Calu3 (cell line): ENCODE results near the gene SNX33. TPM values are rescaled to one million over a fixed set of nuclear protein-coding genes. Genes with fewer than 3 reads are reported as not detected.

Experiments used
- BruUV-seq: library from RNA; stranded (reverse); fragments of 400-500 nt; replicated peaks from 2 replicates; lab custom pipeline; 2021; lab: Mats Ljungman, UMichigan
- CTCF ChIA-PET: fragments of 300-600 bp; sonication (Branson Sonifier 250); formaldehyde crosslinking; loops from one replicate; lab custom pipeline; 2022; ENCODE audit warnings: antibody characterized with exemption; lab: Charles Lee
- DNase-seq: peaks from one replicate; pipeline ENCODE4 v3.0.0; 2022
- H3K27ac Mint-ChIP-seq: one replicate; pipeline ENCODE4 v1.8.0; 2022; ENCODE audit warnings: mixed read lengths; ENCODE audit not compliant: unreplicated experiment
- H3K27me3 Mint-ChIP-seq: one replicate; pipeline ENCODE4 v1.8.0; 2022; ENCODE audit warnings: mixed read lengths; ENCODE audit not compliant: unreplicated experiment
- H3K36me3 Mint-ChIP-seq: one replicate; pipeline ENCODE4 v1.8.0; 2022; ENCODE audit warnings: mild to moderate bottlenecking, moderate library complexity, mixed read lengths; ENCODE audit not compliant: insufficient read depth, unreplicated experiment
- H3K4me1 Mint-ChIP-seq: one replicate; pipeline ENCODE4 v1.8.0; 2022; ENCODE audit warnings: mild to moderate bottlenecking, low read depth, mixed read lengths; ENCODE audit not compliant: unreplicated experiment
- H3K4me3 Mint-ChIP-seq: one replicate; pipeline ENCODE4 v1.8.0; 2022; ENCODE audit warnings: mild to moderate bottlenecking, low read depth, moderate library complexity, mixed read lengths; ENCODE audit not compliant: unreplicated experiment
- H3K9me3 Mint-ChIP-seq: one replicate; pipeline ENCODE4 v1.8.0; 2022; ENCODE audit warnings: low read depth, mixed read lengths; ENCODE audit not compliant: unreplicated experiment
- intact Hi-C: fragments of 100-400 bp; cut with micrococcal nuclease; formaldehyde crosslinking; loops from one replicate; pipeline ENCODE4 v1.10.0; 2022; ENCODE audit not compliant: unreplicated experiment
- total RNA-seq: library from RNA; stranded (reverse); gene quantifications from 2 replicates; pipeline ENCODE4 v1.2.3, GENCODE V29; 2022
- TF ChIP-seq, protein P1 (sequence below): fragments of 200-600 bp; IDR thresholded peaks from one replicate; pipeline ENCODE4 v1.8.0; 2022; ENCODE audit warnings: antibody characterized with exemption; ENCODE audit not compliant: unreplicated experiment

Gene SNX33
- total RNA-seq, 1 experiment from 2014 or later: 23.2 TPM

DNA sequence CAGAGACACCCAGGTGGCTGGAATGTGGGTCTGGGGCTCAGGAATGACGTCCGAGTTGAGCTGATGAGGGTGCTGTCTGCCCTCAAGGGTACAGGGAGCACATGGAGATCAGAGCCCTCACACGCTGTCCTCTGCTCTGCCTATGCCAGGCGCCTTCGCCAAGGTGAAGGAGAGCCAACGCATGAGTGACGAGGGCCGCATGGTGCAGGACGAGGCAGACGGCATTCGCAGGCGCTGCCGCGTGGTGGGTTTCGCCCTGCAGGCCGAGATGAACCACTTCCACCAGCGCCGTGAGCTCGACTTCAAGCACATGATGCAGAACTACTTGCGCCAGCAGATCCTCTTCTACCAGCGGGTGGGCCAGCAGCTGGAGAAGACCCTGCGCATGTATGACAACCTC lies 9.1 kb downstream of the SNX33 start:
- DNase-seq: no peak
- Mint-ChIP-seq H3K4me3 (no peak overlapping the region), H3K27ac (no peak overlapping the region), H3K27me3 (no peaks in the 10 kb centered on the region), H3K4me1 (peaks cover 44% of the 10 kb centered on the region), H3K36me3 (peaks cover 26% of the 10 kb centered on the region), H3K9me3 (no peaks in the 10 kb centered on the region)
- intact Hi-C loops: no loop called here
- TF ChIP-seq, protein P1, sequence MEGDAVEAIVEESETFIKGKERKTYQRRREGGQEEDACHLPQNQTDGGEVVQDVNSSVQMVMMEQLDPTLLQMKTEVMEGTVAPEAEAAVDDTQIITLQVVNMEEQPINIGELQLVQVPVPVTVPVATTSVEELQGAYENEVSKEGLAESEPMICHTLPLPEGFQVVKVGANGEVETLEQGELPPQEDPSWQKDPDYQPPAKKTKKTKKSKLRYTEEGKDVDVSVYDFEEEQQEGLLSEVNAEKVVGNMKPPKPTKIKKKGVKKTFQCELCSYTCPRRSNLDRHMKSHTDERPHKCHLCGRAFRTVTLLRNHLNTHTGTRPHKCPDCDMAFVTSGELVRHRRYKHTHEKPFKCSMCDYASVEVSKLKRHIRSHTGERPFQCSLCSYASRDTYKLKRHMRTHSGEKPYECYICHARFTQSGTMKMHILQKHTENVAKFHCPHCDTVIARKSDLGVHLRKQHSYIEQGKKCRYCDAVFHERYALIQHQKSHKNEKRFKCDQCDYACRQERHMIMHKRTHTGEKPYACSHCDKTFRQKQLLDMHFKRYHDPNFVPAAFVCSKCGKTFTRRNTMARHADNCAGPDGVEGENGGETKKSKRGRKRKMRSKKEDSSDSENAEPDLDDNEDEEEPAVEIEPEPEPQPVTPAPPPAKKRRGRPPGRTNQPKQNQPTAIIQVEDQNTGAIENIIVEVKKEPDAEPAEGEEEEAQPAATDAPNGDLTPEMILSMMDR: no peak
- no TSS peak for BruUV-seq
- CTCF ChIA-PET: no interaction called here

DNA sequence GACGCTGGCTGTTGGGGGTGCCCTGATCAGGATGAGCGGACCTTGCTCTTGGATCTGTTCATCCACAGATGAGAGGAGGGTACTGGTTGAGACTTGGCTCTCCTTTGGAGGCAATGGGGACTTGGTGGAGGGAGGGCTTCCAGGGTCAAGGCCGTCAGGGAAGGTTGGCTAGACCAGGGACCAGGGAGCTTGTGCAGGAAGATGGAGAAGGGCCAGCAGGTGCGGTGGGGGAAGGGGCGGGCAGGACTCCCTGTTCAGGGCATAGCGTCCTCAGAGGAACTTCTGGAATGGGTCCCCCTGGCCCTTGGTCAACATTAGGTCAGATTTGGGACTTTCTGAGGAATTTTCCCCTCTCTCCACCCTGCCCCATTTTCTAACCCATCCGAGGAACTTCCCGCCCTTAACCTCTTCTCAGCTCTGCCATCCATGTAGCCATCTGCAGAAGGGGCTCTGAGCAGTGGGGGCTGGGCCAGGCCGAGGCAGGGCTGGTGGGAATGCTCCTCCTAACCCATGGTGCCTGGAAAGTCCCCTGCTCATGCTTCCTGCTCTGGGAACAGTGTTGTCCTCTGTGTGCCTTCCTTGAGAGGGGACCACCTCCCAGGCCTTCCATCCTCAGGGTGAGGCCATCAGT lies 11.5 kb downstream of the SNX33 start:
- Mint-ChIP-seq H3K36me3 (peaks cover 21% of the 10 kb centered on the region), H3K27ac (no peak overlapping the region), H3K27me3 (no peaks in the 10 kb centered on the region), H3K4me3 (no peak overlapping the region), H3K9me3 (no peaks in the 10 kb centered on the region), H3K4me1 (peaks cover 39% of the 10 kb centered on the region)
- DNase-seq: no peak
- TF ChIP-seq, protein P1: no peak
- CTCF ChIA-PET: no interaction called here
- BruUV-seq: no TSS peak
- intact Hi-C loops: no loop called here

DNA sequence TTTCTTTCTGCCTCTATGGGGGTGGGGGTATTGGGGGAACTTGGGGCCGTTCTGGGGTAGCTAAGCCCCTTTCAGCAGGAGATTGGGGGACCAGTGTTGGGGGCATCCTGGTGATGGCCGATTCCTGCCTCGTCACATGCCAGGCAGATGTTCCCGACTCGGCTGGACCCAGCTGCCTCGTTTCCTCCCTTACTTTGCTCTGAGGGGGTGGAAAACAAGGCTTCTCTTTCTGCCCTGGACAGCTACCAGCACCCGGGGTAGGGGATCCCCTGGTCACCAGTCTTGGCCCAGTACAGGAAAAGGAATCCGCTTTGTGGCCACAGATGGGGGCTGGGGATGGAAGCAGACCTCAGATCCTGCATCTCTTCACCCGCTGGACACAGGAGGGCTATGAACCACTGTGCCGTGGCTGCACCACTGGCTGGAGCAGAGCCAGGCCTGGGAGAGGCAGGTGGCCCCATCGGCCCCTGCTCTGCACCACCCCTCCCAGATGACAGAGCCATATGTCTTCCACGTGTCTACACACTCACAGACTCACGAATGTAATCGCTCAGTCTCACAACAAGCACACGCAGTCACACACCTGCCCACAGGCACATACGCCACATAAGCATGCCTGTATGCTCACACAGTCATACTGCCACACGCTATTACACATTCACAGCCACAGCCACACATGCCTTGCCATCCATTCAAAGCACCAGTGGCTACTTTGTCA lies 12.4 kb downstream of the SNX33 start:
- Mint-ChIP-seq H3K27ac (no peak overlapping the region), H3K9me3 (no peaks in the 10 kb centered on the region), H3K4me1 (peaks cover 48% of the 10 kb centered on the region), H3K36me3 (peaks cover 23% of the 10 kb centered on the region), H3K27me3 (no peaks in the 10 kb centered on the region), H3K4me3 (no peak overlapping the region)
- intact Hi-C loops: no loop called here
- CTCF ChIA-PET: interaction anchor here (1.2 to 1.4 kb wide), 2 partner anchors 8 to 22 kb away, joined by 4 to 5 read pairs; no protein-coding TSS in a partner anchor
- no peak for DNase-seq
- TF ChIP-seq, protein P1: no peak
- no TSS peak for BruUV-seq

DNA sequence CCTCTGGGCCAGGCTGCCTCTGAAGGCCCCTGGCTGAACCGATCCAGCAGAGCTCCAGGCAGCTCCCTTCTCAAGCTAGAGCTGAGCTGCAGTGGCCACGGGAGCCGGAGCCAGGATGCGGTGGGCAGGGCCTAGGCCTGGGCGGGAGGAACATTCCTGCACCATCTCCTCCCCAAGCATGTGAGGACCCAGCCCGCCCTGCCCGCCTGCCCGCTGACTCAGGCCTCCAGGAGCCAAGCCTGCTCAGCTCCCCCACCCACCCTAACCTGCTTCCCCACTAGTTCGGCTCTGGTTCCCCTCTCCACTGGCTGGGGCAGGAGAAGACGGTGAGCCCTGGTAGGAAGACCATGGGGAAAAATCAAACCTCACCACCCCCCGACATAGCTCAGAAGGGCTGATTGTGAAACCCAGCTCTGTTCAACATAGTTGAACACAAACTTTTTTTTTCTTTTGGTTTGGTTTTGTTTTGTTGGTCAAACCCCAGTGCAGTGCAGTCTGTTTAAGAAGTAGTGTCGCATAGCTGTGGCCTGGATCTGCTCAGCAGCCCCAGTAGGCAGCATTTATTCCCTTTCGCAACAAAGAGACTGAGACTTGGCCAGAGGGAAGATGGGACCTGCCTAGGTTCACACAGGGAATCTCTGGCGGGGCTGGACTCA lies 13.5 kb downstream of the SNX33 start:
- Mint-ChIP-seq H3K27me3 (no peaks in the 10 kb centered on the region), H3K36me3 (peaks cover 31% of the 10 kb centered on the region), H3K4me1 (peaks cover 59% of the 10 kb centered on the region), H3K9me3 (no peaks in the 10 kb centered on the region), H3K27ac (peak overlapping the region; percentile 62), H3K4me3 (no peak overlapping the region)
- DNase-seq: peak; percentile 90
- intact Hi-C loops: no loop called here
- TF ChIP-seq, protein P1: no peak
- CTCF ChIA-PET: interaction anchor here (0.6 to 1.4 kb wide), 9 partner anchors 9 to 466 kb away, joined by 3 to 6 read pairs (median 4); partner anchors contain the start of genes MAN2C1 and SNX33
- TSS peak; percentile 36 for BruUV-seq
